A549 treated with CORT108297 at 1 μM for 4 hours (cell line): ENCODE results near the gene MEAF6. TPM values are rescaled to one million over a fixed set of nuclear protein-coding genes. Genes with fewer than 3 reads are reported as not detected.

Source experiments
- total RNA-seq: library from RNA; stranded (reverse); fragments of 200-300 nt; extraction: Qiagen RNA extraction; gene quantifications from 5 replicates; pipeline ENCODE4 v1.2.3, GENCODE V29; 2022

MEAF6 gene
- total RNA-seq: 32.4 to 45.2 TPM (median 35.3 TPM) in 5 replicates

DNA sequence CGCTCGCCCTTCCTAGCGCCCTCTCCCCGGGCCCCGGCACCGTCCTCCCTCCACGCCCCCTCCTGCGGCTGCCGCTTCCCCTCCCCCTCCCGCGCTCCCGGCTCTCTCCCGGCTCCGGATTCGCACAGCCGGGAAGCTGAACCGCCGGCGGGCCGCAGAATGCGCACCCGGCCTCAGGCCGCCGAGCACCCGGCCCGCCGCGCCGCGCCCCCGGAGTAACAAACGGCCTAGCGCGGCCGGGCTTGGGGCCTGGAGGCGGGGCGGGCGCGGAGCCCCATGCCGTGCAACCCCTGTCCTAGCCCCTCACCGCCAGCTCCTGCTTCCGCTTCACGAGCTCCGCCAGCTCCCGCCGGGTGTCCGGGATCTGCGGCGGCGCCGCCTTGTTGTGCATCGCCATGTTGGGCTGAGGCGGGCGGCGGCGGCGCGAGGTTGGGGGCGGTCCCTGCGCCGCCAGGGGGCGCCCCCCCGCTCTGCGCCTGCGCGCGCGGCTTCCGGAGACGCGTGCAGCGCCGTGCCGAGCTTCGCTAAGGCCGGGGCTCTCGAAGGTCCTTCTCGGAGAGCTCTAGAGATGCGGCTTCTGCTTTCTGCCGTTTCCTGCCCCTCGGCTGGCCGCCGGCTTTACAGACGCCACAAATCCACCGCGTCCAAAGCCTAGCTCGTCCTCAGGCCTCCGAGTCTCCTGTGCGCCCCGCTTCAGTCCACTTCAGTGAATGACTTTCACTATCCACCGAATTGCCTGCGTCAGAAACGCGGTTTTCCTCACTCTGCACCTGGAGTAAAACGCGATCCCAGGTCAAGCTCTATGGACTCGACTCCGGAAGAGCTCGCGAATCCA is at the start of gene MEAF6:
Gene MEAF6 (minus strand): TSS at position 417 of the 835 bp plus-strand sequence. CDS start 20 bp downstream, at position 397.

DNA sequence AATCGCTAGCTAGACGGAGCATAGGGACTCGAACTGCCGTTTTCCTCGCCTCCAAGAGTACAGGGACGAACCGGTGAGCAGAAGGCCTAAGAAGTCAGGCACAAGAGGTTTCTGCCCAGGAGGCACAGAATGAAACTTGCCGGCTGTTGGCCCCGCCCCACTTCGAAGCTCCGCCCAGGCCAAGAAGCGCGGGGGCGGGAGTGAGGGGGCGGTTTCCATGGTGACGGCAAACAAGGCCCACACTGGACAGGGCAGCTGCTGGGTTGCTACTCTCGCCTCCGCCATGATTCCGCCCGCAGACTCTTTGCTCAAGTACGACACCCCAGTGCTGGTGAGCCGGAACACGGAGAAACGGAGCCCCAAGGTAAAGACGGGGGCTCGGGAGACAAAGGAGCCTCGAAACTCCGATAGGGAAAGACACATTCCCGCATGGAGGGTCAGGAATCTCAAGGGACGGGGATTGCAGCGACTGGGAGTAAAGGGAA is 42.2 kb upstream of the MEAF6 start, which contains the start of gene DNALI1:
Gene DNALI1 (plus strand): TSS at position 229 of the 485 bp plus-strand sequence. CDS start 55 bp downstream, at position 284.

DNA sequence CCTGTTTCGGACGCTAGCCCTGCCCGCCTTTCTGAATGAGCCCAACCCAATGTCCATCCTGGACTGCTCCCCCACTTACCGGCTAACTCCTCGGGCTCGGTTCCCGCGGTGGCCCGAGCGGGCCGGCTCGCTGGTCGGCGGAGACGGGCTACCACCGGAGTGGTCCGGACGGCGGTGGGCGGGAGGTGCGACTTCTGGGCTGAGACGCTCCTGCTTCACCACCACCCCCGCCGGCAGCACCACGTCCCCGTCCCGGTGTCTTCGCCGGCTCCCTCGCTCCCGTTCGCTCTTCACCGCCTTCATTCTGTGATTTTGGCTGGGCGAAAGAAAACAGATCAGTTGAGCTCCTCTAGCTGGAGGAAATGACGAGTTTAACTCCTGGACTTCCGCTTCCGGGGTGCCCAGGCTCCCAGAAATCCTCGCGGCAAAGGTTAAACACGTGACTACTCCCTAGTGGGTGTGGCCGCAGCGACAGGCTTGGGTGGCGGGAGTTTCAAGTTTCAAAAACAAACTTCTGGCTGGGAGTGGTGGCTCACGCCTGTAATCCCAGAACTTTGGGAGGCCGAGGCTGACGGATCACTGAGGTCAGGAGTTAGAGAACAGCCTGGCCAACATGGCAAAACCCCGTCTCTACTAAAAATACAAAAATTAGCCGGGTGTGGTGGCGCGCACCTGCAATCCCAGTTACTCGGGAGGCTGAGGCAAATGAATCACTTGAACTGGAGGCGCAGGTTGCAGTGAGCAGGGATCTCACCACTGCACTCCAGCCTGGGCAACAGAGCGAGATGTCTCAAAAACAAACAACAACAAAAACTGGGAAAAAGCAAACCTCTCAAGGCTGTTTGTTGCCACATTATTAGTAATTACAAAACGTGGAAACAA is 39.6 kb upstream of the MEAF6 start, which contains the start of gene SNIP1:
Gene SNIP1 (minus strand): TSS at position 367 of the 882 bp plus-strand sequence. CDS start 64 bp downstream, at position 303.

DNA sequence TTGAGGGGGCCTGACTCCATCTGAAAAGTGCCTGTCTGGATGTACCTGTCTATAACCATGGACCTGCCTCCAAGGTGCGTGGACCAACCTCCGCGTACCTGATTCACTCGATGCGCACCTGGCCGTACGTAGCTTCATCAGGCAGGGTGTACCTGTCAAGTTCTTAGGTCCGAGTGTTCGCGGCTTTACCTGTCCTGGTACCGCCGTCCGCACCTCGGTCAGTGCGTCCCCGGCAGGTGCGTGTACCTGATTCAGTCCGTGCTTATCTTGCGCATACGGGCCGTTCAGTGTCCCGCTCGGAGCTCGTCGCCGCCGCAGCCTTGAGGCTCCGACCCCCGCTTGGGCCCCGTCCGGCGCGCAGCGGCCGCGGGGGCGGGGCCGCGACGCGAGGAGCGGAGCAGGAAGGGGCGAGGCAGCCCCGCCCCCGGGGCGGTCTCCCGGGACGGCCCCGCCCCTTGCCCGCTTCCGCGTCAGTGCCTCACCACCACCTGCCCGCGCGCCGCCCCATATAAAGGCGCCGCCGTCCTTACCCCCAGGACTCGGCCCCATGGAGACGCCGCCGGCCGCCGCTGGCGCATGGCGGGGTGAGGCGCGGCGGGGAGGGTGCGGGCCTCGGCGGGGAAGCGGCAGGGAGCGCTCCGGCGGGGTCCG is 40.4 kb downstream of the MEAF6 start, which contains the start of gene ZC3H12A:
Gene ZC3H12A (plus strand): TSS at position 535 of the 651 bp plus-strand sequence. CDS start 917 bp downstream, outside the sequence.

Other genes starting within 250 kb of the MEAF6 start
- 16.3 to 30.9 TPM (median 22.6 TPM) in 5 replicates for gene ZC3H12A, start 40.2 kb downstream of the MEAF6 start, total RNA-seq
- gene SNIP1, start 39.5 kb upstream of the MEAF6 start, total RNA-seq: 9.8 to 13.0 TPM (median 12.0 TPM) in 5 replicates
- gene DNALI1, start 42.2 kb upstream of the MEAF6 start, total RNA-seq: 0.03 to 0.07 TPM (median 0.06 TPM) in 3 of 5 replicates, not detected in the others
- 43.4 to 66.6 TPM (median 51.3 TPM) in 5 replicates for gene GNL2, start 81.2 kb upstream of the MEAF6 start, total RNA-seq
- 0.09 to 0.16 TPM (median 0.10 TPM) in 5 replicates for gene RSPO1, start 120.1 kb upstream of the MEAF6 start, total RNA-seq
- 45.8 to 49.2 TPM (median 46.8 TPM) in 5 replicates for gene CDCA8, start 177.8 kb upstream of the MEAF6 start, total RNA-seq